ENCODE measurements around the gene POU6F2.

POU6F2 gene

DNA sequence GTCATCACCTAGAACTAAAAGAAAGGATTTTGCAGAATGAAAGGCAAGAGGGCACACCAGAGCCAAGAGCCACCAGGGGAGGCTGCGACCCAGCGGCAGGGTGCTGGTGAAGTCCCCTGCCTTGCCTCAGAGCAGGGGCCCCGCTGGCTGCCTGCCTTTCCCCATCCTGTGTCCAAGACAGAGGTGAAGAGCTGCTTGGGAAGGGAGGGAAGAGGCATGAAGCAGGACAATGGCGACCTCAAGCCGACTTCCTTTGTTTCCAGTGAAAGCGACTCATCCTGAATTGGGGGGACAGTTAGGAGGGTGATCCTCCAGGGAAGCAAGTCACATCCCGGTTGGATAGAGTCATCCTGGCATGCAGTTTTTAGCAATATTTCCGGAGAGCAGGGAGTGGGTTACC lies 333.0 kb downstream of the POU6F2 start:
- Histone ChIP-seq H3K4me2 (ENCODE audit: insufficient read depth, low read length, poor library complexity, severe bottlenecking) (no peak overlapping the region), H2AK5ac (ENCODE audit: low read depth, low read length) (no peak overlapping the region)

DNA sequence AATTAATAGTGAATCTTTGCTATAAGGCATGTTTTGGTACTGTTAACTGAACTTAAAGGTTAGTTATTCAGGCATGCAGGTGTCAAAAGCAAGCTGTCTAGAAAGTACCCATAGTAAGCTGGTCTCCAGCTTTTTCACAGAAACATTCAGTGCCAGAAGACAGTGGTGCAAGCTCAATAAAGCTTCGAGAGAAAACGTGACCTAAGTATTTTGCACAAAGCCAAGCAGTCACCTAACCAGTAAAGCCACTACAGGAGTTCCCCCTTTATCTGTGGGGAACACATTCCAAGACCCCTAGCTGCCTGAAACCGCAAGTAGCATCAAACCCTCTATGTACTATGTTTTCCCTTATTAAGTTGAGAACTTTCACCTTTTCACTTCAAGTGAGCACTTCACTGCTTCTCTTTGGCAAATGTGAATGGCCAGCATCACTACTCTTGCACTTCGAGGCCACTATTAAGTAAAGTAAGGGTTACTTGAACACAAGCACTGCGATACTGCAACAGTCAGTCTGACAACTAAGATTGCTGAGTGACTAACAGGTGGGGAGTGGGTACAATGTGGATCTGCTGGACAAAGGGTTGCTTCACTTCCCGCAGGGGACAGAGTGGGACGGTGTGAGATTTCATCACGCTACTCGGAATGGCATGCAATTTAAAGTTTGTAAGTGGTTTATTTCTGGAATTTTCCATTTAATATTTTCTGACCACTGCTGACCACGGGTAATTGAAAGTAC lies 334.7 kb downstream of the POU6F2 start:
- no peaks in the 10 kb centered on the region for H3K27me3 ChIP-seq (ENCODE audit: control insufficient read depth in 3 of 3, insufficient read depth in 3 of 3, low read depth in 1 of 3, low read length in 3 of 3)
- no peak overlapping the region for H2AFZ ChIP-seq (ENCODE audit: low read length)
- no peak overlapping the region for H3K27ac ChIP-seq (replicated peaks; ENCODE audit: low read length)
- H3K23ac ChIP-seq (ENCODE audit: low read depth, low read length, poor library complexity) = no peak overlapping the region
- H3K9ac ChIP-seq (ENCODE audit: low read depth, low read length, poor library complexity) = no peak overlapping the region
- DNase-seq (ENCODE audit: low spot score) = no peak
- H4K8ac ChIP-seq (ENCODE audit: low read depth, low read length) = no peak overlapping the region
- H2BK15ac ChIP-seq (ENCODE audit: low read length) = no peak overlapping the region
- no peak overlapping the region for H2BK120ac ChIP-seq (ENCODE audit: low read depth, low read length)
- no peak overlapping the region for H3K4me2 ChIP-seq (ENCODE audit: insufficient read depth, low read length, poor library complexity, severe bottlenecking)
- H2AK5ac ChIP-seq (ENCODE audit: low read depth, low read length) = no peak overlapping the region
- H3K36me3 ChIP-seq (replicated peaks in 1 of 2; ENCODE audit: control insufficient read depth in 2 of 2, insufficient read depth in 2 of 2, low read length in 2 of 2) = no peaks in the 10 kb centered on the region
- H3K79me1 ChIP-seq (ENCODE audit: low read depth, low read length) = no peaks in the 10 kb centered on the region
- no CpG with 5 or more reads among the region's 10 CpGs for WGBS, 2 donors (ENCODE audit: extremely low coverage in 2 of 2, insufficient read length in 2 of 2, insufficient replicate concordance in 1 of 2)
- H3K9me3 ChIP-seq (replicated peaks in 1 of 2; ENCODE audit: control insufficient read depth in 2 of 2, insufficient read depth in 1 of 2, low read depth in 1 of 2, low read length in 2 of 2) = no peaks in the 10 kb centered on the region
- H2BK5ac ChIP-seq (ENCODE audit: low read length) = no peak overlapping the region
- peaks cover 0 to 10% of the 10 kb centered on the region in 2 donors for H3K4me1 ChIP-seq (ENCODE audit: control insufficient read depth in 2 of 2, insufficient read depth in 1 of 2, low read depth in 1 of 2, low read length in 2 of 2)
- no peak overlapping the region for H2BK12ac ChIP-seq (ENCODE audit: low read length)
- no peak overlapping the region for H4K91ac ChIP-seq (ENCODE audit: low read depth, low read length, poor library complexity)
- H3K4ac ChIP-seq (ENCODE audit: low read length) = no peak overlapping the region
- no peak overlapping the region for H3K18ac ChIP-seq (ENCODE audit: low read length)
- H3K14ac ChIP-seq (ENCODE audit: low read length) = no peak overlapping the region
- no peak overlapping the region for H3K4me3 ChIP-seq (ENCODE audit: low read length in 2 of 2)

More for the DNA sequence above, 333.0 kb downstream of the POU6F2 start:
- no peak overlapping the region for H3K4ac ChIP-seq (ENCODE audit: low read length)
- H2AFZ ChIP-seq (ENCODE audit: low read length) = peak overlapping the region; percentile 31
- no peak overlapping the region for H2BK5ac ChIP-seq (ENCODE audit: low read length)
- no peaks in the 10 kb centered on the region for H3K9me3 ChIP-seq (replicated peaks in 1 of 2; ENCODE audit: control insufficient read depth in 2 of 2, insufficient read depth in 1 of 2, low read depth in 1 of 2, low read length in 2 of 2)
- H4K8ac ChIP-seq (ENCODE audit: low read depth, low read length) = no peak overlapping the region
- DNase-seq (ENCODE audit: low spot score) = no peak
- no peak overlapping the region for H3K14ac ChIP-seq (ENCODE audit: low read length)
- H3K27ac ChIP-seq (replicated peaks; ENCODE audit: low read length) = no peak overlapping the region
- H3K9ac ChIP-seq (ENCODE audit: low read depth, low read length, poor library complexity) = no peak overlapping the region
- H3K4me1 ChIP-seq (ENCODE audit: control insufficient read depth in 2 of 2, insufficient read depth in 1 of 2, low read depth in 1 of 2, low read length in 2 of 2) = peaks cover 0 to 10% of the 10 kb centered on the region in 2 donors
- no peaks in the 10 kb centered on the region for H3K27me3 ChIP-seq (ENCODE audit: control insufficient read depth in 3 of 3, insufficient read depth in 3 of 3, low read depth in 1 of 3, low read length in 3 of 3)
- no peak overlapping the region for H2BK120ac ChIP-seq (ENCODE audit: low read depth, low read length)
- H3K79me1 ChIP-seq (ENCODE audit: low read depth, low read length) = no peaks in the 10 kb centered on the region
- no peak overlapping the region for H4K91ac ChIP-seq (ENCODE audit: low read depth, low read length, poor library complexity)
- no peak overlapping the region for H2BK12ac ChIP-seq (ENCODE audit: low read length)
- H3K36me3 ChIP-seq (replicated peaks in 1 of 2; ENCODE audit: control insufficient read depth in 2 of 2, insufficient read depth in 2 of 2, low read length in 2 of 2) = no peaks in the 10 kb centered on the region
- H3K4me3 ChIP-seq (ENCODE audit: low read length in 2 of 2) = no peak overlapping the region
- no peak overlapping the region for H3K23ac ChIP-seq (ENCODE audit: low read depth, low read length, poor library complexity)
- no CpG with 5 or more reads among the region's 8 CpGs for WGBS, 2 donors (ENCODE audit: extremely low coverage in 2 of 2, insufficient read length in 2 of 2, insufficient replicate concordance in 1 of 2)
- no peak overlapping the region for H3K18ac ChIP-seq (ENCODE audit: low read length)
- no peak overlapping the region for H2BK15ac ChIP-seq (ENCODE audit: low read length)

DNA sequence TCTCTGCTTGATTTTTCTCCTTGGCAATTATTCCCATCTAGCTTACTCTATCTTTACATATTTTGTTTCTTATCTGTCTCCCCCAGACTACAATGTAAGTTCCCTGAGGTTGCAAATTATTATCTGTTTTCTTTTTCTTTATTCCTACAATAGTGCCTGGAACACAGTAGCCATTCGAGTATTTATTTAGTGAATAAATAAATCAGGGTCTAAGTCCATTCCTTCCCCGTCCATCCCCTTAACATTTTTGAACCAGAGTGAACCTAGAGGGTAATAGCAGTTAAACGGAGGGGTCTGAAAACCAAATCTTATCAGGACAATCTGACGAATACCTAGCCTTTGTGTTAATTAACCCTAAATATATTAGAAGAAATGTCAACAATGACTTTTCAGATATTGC lies 335.7 kb downstream of the POU6F2 start:
- Histone ChIP-seq H3K4me1 (ENCODE audit: control insufficient read depth in 2 of 2, insufficient read depth in 1 of 2, low read depth in 1 of 2, low read length in 2 of 2) (peaks cover 0 to 10% of the 10 kb centered on the region in 2 donors), H3K9me3 (replicated peaks in 1 of 2; ENCODE audit: control insufficient read depth in 2 of 2, insufficient read depth in 1 of 2, low read depth in 1 of 2, low read length in 2 of 2) (no peaks in the 10 kb centered on the region), H3K23ac (ENCODE audit: low read depth, low read length, poor library complexity) (no peak overlapping the region), H3K4ac (ENCODE audit: low read length) (no peak overlapping the region), H3K9ac (ENCODE audit: low read depth, low read length, poor library complexity) (no peak overlapping the region), H3K27me3 (ENCODE audit: control insufficient read depth in 3 of 3, insufficient read depth in 3 of 3, low read depth in 1 of 3, low read length in 3 of 3) (no peaks in the 10 kb centered on the region), H2AFZ (ENCODE audit: low read length) (no peak overlapping the region), H3K36me3 (replicated peaks in 1 of 2; ENCODE audit: control insufficient read depth in 2 of 2, insufficient read depth in 2 of 2, low read length in 2 of 2) (no peaks in the 10 kb centered on the region), H2BK5ac (ENCODE audit: low read length) (no peak overlapping the region), H4K91ac (ENCODE audit: low read depth, low read length, poor library complexity) (no peak overlapping the region), H3K14ac (ENCODE audit: low read length) (no peak overlapping the region), H3K79me1 (ENCODE audit: low read depth, low read length) (no peaks in the 10 kb centered on the region), H2BK15ac (ENCODE audit: low read length) (no peak overlapping the region), H4K8ac (ENCODE audit: low read depth, low read length) (no peak overlapping the region), H3K27ac (replicated peaks; ENCODE audit: low read length) (no peak overlapping the region), H2BK120ac (ENCODE audit: low read depth, low read length) (no peak overlapping the region), H3K18ac (ENCODE audit: low read length) (no peak overlapping the region), H2BK12ac (ENCODE audit: low read length) (no peak overlapping the region), H3K4me3 (ENCODE audit: low read length in 2 of 2) (no peak overlapping the region), H3K4me2 (ENCODE audit: insufficient read depth, low read length, poor library complexity, severe bottlenecking) (no peak overlapping the region), H2AK5ac (ENCODE audit: low read depth, low read length) (no peak overlapping the region)
- WGBS, 2 donors (ENCODE audit: extremely low coverage in 2 of 2, insufficient read length in 2 of 2, insufficient replicate concordance in 1 of 2) = no CpG with 5 or more reads among the region's 4 CpGs
- DNase-seq (ENCODE audit: low spot score) = no peak

DNA sequence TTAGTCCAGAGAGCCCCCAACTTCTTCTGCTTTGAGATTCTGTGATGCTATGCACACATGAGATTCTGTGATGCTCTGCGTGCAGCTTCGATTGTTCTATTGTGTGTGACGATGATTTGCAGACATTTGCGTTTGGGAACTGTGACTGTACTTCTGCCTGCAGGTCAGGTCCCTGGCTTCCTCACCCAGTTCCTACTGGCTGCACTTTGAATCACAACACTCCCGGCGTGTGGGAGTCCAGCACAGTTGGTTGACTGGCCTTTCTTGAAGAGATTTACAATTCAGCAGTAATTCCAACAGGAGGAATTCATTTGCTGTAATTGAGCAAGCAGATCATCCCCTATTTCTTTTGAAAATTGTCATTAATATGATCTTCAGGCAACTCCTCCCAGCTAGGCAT lies 336.3 kb downstream of the POU6F2 start:
- Histone ChIP-seq H3K27ac (replicated peaks; ENCODE audit: low read length) (no peak overlapping the region), H3K4me2 (ENCODE audit: insufficient read depth, low read length, poor library complexity, severe bottlenecking) (no peak overlapping the region), H3K14ac (ENCODE audit: low read length) (no peak overlapping the region), H3K79me1 (ENCODE audit: low read depth, low read length) (no peaks in the 10 kb centered on the region), H2BK5ac (ENCODE audit: low read length) (no peak overlapping the region), H3K23ac (ENCODE audit: low read depth, low read length, poor library complexity) (no peak overlapping the region), H2AK5ac (ENCODE audit: low read depth, low read length) (no peak overlapping the region), H3K9ac (ENCODE audit: low read depth, low read length, poor library complexity) (no peak overlapping the region), H4K8ac (ENCODE audit: low read depth, low read length) (no peak overlapping the region), H3K18ac (ENCODE audit: low read length) (no peak overlapping the region), H2BK120ac (ENCODE audit: low read depth, low read length) (no peak overlapping the region), H3K4ac (ENCODE audit: low read length) (no peak overlapping the region), H3K9me3 (replicated peaks in 1 of 2; ENCODE audit: control insufficient read depth in 2 of 2, insufficient read depth in 1 of 2, low read depth in 1 of 2, low read length in 2 of 2) (no peaks in the 10 kb centered on the region), H3K36me3 (replicated peaks in 1 of 2; ENCODE audit: control insufficient read depth in 2 of 2, insufficient read depth in 2 of 2, low read length in 2 of 2) (no peaks in the 10 kb centered on the region), H3K4me3 (ENCODE audit: low read length in 2 of 2) (no peak overlapping the region), H3K4me1 (ENCODE audit: control insufficient read depth in 2 of 2, insufficient read depth in 1 of 2, low read depth in 1 of 2, low read length in 2 of 2) (peaks cover 0 to 10% of the 10 kb centered on the region in 2 donors), H2AFZ (ENCODE audit: low read length) (peak overlapping the region; percentile 44), H4K91ac (ENCODE audit: low read depth, low read length, poor library complexity) (no peak overlapping the region), H2BK15ac (ENCODE audit: low read length) (no peak overlapping the region), H2BK12ac (ENCODE audit: low read length) (peak overlapping the region; percentile 33), H3K27me3 (ENCODE audit: control insufficient read depth in 3 of 3, insufficient read depth in 3 of 3, low read depth in 1 of 3, low read length in 3 of 3) (no peaks in the 10 kb centered on the region)
- WGBS, 2 donors (ENCODE audit: extremely low coverage in 2 of 2, insufficient read length in 2 of 2, insufficient replicate concordance in 1 of 2) = no CpG with 5 or more reads among the region's 6 CpGs
- no peak for DNase-seq (ENCODE audit: low spot score)

Data from neuronal stem cell (in vitro differentiated cells).